GM21576 (cell line): ENCODE results near the gene TMEM26.

ENCODE experiments used
- ATAC-seq: cut with Tn5 transposase; IDR thresholded peaks from one replicate; pipeline ENCODE4 v1.9.1; 2021; ENCODE audit warnings: mild to moderate bottlenecking, moderate library complexity; ENCODE audit not compliant: unreplicated experiment

Gene TMEM26

GRCh38 chr10:61452655-61453641 is at the start of gene TMEM26:
TMEM26 (minus strand) TSS chr10:61453381; CDS start chr10:61453081, 300 bp downstream.
- no peak for ATAC-seq

- ATAC-seq = no peak
These were observed 47.3 kb upstream of the TMEM26 start for GRCh38 chr10:61500460-61500859.

DNA sequence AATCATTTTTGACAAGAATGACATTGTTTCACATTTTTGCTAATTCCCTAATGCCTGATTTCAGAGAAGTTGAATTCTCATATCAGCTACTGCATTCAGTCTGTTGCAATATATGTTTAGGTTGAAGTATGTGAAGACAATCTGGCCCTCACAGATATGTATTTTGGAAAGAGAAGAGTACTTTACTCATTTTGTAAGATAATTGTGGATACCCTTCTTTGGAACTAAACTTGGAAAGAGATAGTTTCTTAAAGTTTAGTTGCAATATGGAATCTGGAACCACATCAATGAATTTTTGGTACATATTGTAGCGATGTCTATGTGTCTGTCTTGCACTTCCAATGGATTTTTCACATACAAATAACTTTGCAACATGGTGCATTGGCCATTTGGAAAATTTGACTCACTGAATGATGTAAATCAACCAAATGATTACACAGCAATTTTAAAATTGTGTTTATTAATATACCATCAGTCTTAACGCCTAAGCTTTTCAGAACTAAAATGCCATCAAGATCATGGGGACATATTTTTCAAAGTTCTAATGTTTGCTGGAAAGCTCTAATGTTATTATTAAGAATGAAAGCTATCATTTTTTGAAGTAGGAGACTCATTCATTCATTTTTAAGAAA is 39.3 kb upstream of the TMEM26 start:
- ATAC-seq = no peak

GRCh38 chr10:61487506-61487905 is 34.3 kb upstream of the TMEM26 start:
- no peak for ATAC-seq

GRCh38 chr10:61486738-61487396 is 33.7 kb upstream of the TMEM26 start:
- no peak for ATAC-seq

DNA sequence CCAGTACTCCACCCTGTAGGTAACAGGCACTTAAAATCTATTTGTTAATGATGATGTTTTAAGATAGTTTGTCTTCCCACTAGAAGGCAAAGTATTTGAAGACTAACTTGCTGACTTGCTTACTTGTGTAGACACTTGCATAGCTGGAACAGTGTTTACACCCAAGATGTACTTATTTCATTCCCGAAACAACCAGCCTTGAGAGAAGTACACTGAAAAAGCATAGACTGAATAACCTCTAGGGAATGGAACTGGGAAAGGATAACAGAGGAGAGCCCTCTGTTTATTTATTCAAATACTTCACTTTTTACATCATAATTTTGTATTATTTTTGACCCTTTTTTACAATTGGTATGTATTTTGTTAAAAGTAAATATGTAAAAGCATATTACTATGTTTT is 33.1 kb upstream of the TMEM26 start:
- ATAC-seq = no peak

DNA sequence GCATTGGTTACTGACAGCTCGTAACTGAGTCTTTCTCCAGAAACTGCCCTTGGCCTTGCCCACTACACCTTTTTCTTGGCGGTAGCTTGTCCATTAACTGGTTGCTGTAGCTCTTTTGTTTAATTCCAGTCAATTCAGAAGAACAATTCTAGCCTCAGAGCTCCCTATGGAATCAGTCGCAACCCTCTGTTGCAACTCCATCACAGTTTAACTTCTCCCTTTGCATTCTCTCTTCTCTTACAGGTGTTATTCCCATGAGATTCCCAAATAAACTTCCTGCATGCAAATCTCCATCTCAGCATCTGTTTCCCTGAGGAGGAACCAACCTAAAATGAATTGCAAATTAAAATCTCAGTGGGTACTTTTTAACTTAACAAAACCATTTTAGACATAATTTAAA is 28.4 kb upstream of the TMEM26 start:
- no peak for ATAC-seq

DNA sequence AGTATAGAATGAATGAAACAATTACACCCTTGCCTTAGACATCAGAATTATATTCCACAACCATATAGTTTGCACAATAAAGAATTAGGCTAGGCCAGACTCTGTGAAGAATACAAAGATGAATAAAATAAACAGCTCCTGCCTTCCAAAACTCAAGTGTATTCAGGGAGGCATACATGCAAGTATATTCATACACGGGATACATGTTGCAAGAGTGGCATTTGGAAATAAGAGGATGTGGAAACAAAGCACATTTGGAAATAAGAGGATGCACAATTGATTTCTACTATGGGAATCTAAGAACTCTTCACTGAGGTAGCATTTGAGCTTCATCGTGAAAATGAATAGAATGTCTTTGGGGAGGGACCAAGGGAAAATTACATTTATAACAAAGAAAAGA is 27.0 kb upstream of the TMEM26 start:
- no peak for ATAC-seq

DNA sequence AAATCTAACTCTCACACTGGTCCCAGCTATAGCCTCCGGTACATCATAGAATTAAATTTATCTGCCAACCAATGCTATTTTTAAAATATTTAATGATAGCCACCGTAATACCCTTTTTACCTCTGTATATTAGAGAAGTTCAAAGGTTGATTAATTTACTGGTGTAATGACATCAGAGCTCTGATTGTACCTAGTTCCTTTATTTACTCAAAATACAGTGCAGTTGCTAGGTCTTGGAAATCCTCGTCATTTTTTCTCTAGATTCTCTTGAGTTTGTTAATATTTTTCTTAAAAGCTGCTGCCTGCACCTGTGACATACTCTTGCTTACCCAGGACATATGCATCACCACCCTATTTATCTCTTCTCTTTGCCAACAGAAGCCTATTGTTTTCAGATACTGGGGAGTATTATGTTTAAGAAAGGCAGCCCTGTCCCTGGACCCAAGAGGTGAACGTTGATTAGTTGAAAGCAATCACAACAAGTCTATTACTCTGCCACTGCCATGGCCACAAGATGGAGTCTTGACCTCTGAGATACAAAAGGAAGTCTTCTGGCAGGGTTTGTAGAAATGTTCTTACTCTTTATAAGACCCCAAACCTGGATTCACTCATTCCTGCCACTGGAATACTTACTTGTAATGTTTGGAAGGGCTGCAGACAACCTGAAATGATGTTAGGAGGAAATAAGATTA is 25.6 kb upstream of the TMEM26 start:
- no peak for ATAC-seq

GRCh38 chr10:61477451-61477850 is 24.3 kb upstream of the TMEM26 start:
- ATAC-seq = no peak

GRCh38 chr10:61476529-61476928 is 23.3 kb upstream of the TMEM26 start:
- no peak for ATAC-seq

- ATAC-seq = no peak
These were observed 22.3 kb upstream of the TMEM26 start for GRCh38 chr10:61475449-61475873.

DNA sequence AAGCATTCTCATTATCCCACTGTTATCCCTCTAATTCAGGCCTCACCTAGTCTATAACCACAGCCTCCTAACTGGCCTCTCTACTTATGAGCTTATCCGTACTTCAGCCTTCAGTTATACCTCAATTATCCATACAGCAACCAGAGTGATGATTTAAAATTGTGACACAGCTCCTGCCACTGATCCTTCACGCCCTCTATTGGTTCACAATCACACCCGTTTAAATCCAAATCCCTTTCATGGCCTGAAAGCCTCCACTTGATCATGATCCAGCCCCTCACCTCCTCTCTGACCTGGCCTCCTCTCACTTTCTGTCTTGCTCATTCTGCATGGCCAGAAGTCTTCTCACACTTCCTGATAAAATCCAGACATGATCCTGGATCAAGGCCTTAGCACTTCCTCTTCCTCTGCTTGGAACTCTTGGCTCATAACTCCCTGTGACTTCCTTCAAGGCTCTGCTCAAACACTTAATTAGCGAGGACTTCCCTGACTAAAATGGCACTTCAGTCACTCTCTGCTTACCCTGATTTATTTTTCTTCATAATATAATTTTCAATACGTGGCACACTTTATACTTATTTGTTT is 19.0 kb upstream of the TMEM26 start:
- ATAC-seq = no peak

GRCh38 chr10:61471491-61471890 is 18.3 kb upstream of the TMEM26 start:
- no peak for ATAC-seq

- no peak for ATAC-seq
These were observed 17.6 kb upstream of the TMEM26 start for GRCh38 chr10:61470740-61471139.

GRCh38 chr10:61465901-61466632 is 12.9 kb upstream of the TMEM26 start:
- ATAC-seq = no peak

DNA sequence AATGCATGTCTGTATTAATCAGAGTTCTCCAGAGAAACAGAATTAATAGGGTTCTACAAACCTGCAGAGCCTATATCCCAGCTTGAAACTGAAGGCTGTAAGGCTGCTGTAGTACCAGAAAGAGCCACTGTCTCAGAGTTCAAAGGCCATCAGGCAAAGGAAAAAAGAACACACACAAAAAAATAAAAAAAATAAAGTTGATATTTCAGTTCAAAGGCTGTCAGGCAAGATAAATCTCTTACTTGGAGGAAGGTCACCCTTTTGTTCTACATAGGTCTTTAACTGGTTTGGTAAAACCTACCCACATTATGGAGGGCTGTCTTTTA is 12.0 kb upstream of the TMEM26 start:
- no peak for ATAC-seq

DNA sequence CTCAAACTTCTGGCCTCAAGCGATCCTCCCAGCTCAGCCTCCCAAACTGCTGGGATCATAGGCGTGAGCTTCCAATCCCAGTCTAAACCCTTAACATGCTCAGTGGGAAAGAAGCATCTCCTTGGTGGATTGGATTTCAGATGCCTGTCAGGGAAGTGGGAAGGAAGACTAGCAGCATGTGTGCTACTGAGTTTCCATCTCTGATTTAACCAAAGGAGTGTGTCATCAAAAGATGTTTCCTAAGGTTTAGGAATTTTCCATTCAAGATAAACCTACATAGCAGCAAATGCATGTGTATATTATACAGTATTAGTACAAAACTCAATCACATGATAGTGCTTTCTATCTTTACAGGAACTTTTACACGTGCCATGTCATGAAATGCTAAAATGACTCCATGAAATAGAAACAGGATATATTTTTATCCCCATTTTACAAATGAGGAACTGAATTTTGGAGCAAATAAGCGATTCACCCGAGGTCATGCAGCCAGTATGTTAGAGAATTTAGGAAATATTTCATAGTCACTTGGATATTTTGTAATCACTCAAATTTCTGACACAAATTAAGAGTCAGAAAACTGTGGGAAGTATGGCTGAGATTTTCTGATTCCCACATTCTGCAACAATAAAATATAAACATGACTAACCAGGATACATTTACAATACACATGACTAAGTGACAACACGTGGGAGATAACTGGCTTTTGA is 11.4 kb upstream of the TMEM26 start:
- no peak for ATAC-seq
